A549 (cell line): ENCODE measurements around the gene CAMK2N2. TPM values are rescaled to one million over a fixed set of nuclear protein-coding genes. Genes with fewer than 3 reads are reported as not detected.

ENCODE experiments used
- ATAC-seq, 2 experiments: fragments of 200-7000 bp in 1 of 2; fragments of >200 bp in 1 of 2; cut with Nextera tagmentation in 1 of 2; cut with Tn5 transposase in 1 of 2; 3 replicates each; pipeline versions ENCODE4 v1.8.0 to v1.9.1; 2018 to 2020; ENCODE audit warnings: mild to moderate bottlenecking in 1 of 2, moderate library complexity in 1 of 2
- CTCF ChIA-PET: fragments of 300-600 bp; sonication (Branson Sonifier 250); formaldehyde crosslinking; extraction: SDS; loops from one replicate; lab custom pipeline; 2021; ENCODE audit warnings: antibody characterized with exemption, inconsistent platforms; lab: Yijun Ruan, JAX
- POLR2A ChIA-PET: fragments of 350-600 bp; formaldehyde crosslinking; extraction: SDS; loops from one replicate; lab custom pipeline; 2021; ENCODE audit warnings: antibody characterized with exemption, inconsistent platforms; lab: Yijun Ruan, JAX
- DNase-seq, 2 experiments: peaks; one replicate each; pipeline versions ENCODE4 v3.0.0 to v3.0.0-alpha.2; 2011 to 2016; ENCODE audit warnings: low read depth in 1 of 2, low spot score in 1 of 2
- FAIRE-seq: peaks from 2 replicates; lab custom pipeline; 2011; peaks lifted over from hg19 to GRCh38; lab: Jason Lieb, UNC
- H3K27ac ChIP-seq, 2 experiments: fragments of >200 bp; sonication (Bioruptor Twin); formaldehyde crosslinking; 3 replicates each; pipeline ENCODE4 v1.5.1; 2016 to 2017
- H3K4me1 ChIP-seq: fragments of >200 bp; sonication (Bioruptor Twin); formaldehyde crosslinking; 3 replicates; pipeline ENCODE4 v1.6.1; 2016
- H3K4me2 ChIP-seq: fragments of >200 bp; sonication (Bioruptor Twin); formaldehyde crosslinking; 3 replicates; pipeline ENCODE4 v1.6.1; 2016
- H3K4me3 ChIP-seq: fragments of >200 bp; sonication (Bioruptor Twin); formaldehyde crosslinking; 3 replicates; pipeline ENCODE4 v1.5.1; 2016
- H3K9me3 ChIP-seq: fragments of >200 bp; sonication (Bioruptor Twin); formaldehyde crosslinking; 3 replicates; pipeline ENCODE4 v1.6.1; 2016
- ATOH8 ChIP-seq: fragments of 250-450 bp; sonication (Bioruptor Pico); IDR thresholded peaks from 2 replicates; pipeline ENCODE4 v1.5.0; 2020; ENCODE audit warnings: low read depth, mild to moderate bottlenecking, moderate library complexity
- BCL3 ChIP-seq: fragments of >200 bp; sonication (Bioruptor Twin); formaldehyde crosslinking; IDR thresholded peaks from 3 replicates; pipeline ENCODE4 v1.6.1; 2016
- CBX2 ChIP-seq: fragments of 200-600 bp; sonication (generic); IDR thresholded peaks from 2 replicates; pipeline ENCODE4 v1.6.1; 2016; ENCODE audit warnings: low read depth, mild to moderate bottlenecking, borderline replicate concordance
- CHD4 ChIP-seq: fragments of 200-600 bp; sonication (generic); IDR thresholded peaks from 2 replicates; pipeline ENCODE4 v1.6.1; 2016; ENCODE audit warnings: antibody characterized with exemption, mild to moderate bottlenecking, borderline replicate concordance
- E2F6 ChIP-seq: IDR thresholded peaks from 2 replicates; pipeline ENCODE4 v1.6.1; 2012; ENCODE audit warnings: low read depth, borderline replicate concordance
- EHMT2 ChIP-seq: fragments of 200-600 bp; sonication (generic); IDR thresholded peaks from 2 replicates; pipeline ENCODE4 v1.6.1; 2016; ENCODE audit warnings: antibody characterized with exemption, low read depth, mild to moderate bottlenecking, moderate library complexity
- ELK1 ChIP-seq: fragments of 150-350 bp; IDR thresholded peaks from 2 replicates; pipeline ENCODE4 v1.6.1; 2014; ENCODE audit warnings: low read depth, mild to moderate bottlenecking, low read length
- ESRRA ChIP-seq: fragments of 150-350 bp; IDR thresholded peaks from 2 replicates; pipeline ENCODE4 v1.6.1; 2014; ENCODE audit warnings: mild to moderate bottlenecking, low read length, borderline replicate concordance
- HES2 ChIP-seq: fragments of >200 bp; sonication (Bioruptor Twin); formaldehyde crosslinking; IDR thresholded peaks from 2 replicates; pipeline ENCODE4 v1.6.1; 2016
- HEYL ChIP-seq: fragments of 250-450 bp; sonication (Bioruptor Pico); IDR thresholded peaks from 2 replicates; pipeline ENCODE4 v1.8.0; 2021; ENCODE audit warnings: mild to moderate bottlenecking, moderate library complexity
- HOXB5 ChIP-seq: fragments of 250-450 bp; sonication (Bioruptor Pico); IDR thresholded peaks from 2 replicates; pipeline ENCODE4 v1.5.0; 2020; ENCODE audit warnings: mild to moderate bottlenecking, moderate library complexity
- JUN ChIP-seq, 2 experiments: fragments of >200 bp; sonication (Bioruptor Twin); formaldehyde crosslinking; IDR thresholded peaks; 2 replicates in 1 of 2; 3 replicates in 1 of 2; pipeline ENCODE4 v1.6.1; 2016 to 2017
- JUNB ChIP-seq: fragments of >200 bp; sonication (Bioruptor Twin); formaldehyde crosslinking; IDR thresholded peaks from 2 replicates; pipeline ENCODE4 v1.6.1; 2016
- NR3C1 ChIP-seq: fragments of >200 bp; sonication (Bioruptor Twin); formaldehyde crosslinking; IDR thresholded peaks from 3 replicates; pipeline ENCODE4 v1.6.1; 2017
- PHF8 ChIP-seq: fragments of 200-600 bp; sonication (generic); IDR thresholded peaks from 2 replicates; pipeline ENCODE4 v1.6.1; 2016; ENCODE audit warnings: low read depth, mild to moderate bottlenecking, antibody characterized with exemption, moderate library complexity, borderline replicate concordance
- USF2 ChIP-seq: fragments of 450-650 bp; IDR thresholded peaks from 2 replicates; pipeline ENCODE4 v1.6.1; 2014; ENCODE audit warnings: antibody characterized with exemption
- ZC3H11A ChIP-seq: fragments of 450-650 bp; IDR thresholded peaks from 2 replicates; pipeline ENCODE4 v1.6.1; 2014; ENCODE audit warnings: antibody characterized with exemption, mild to moderate bottlenecking
- ZFP36 ChIP-seq: fragments of 450-650 bp; IDR thresholded peaks from 2 replicates; pipeline ENCODE4 v1.6.1; 2014; ENCODE audit warnings: borderline replicate concordance; ENCODE audit not compliant: partially characterized antibody
- ZSCAN20 ChIP-seq: fragments of 250-450 bp; sonication (Bioruptor Pico); IDR thresholded peaks from 2 replicates; pipeline ENCODE4 v1.8.0; 2022; ENCODE audit warnings: mild to moderate bottlenecking, moderate library complexity
- WGBS: methylation state at CpG from one replicate; pipeline ENCODE4 v1.1.6; 2017; ENCODE audit errors: missing lambda C conversion rate; 5-methylcytosine and 5-hydroxymethylcytosine counted together
- polyA plus RNA-seq, 4 experiments: library from polyadenylated mRNA; depleted of rRNA in 3 of 4; stranded (reverse); fragments of >200 nt; fragmentation: RNase III in 1 of 4; extraction: RNeasy Plus Mini Kit Qiagen cat#74134 plus additional on column Dnase treatment in 1 of 4; gene quantifications; 2 replicates in 3 of 4; 3 replicates in 1 of 4; pipeline ENCODE4 v1.2.3, GENCODE V29; 2011 to 2017

CAMK2N2 gene
- polyA plus RNA-seq, 2 of the 4 experiments (the other 2 are of a cell fraction), result 0.05 to 0.71 TPM

GRCh38 chr3:184307915-184308314 is 46.6 kb upstream of the CAMK2N2 start:
- FAIRE-seq, result no peak
- H3K27ac ChIP-seq, result no peak overlapping the region

GRCh38 chr3:184306341-184306972 is 45.1 kb upstream of the CAMK2N2 start:
- FAIRE-seq (no peak), DNase-seq (no peak), ATAC-seq (no peak)
- Histone ChIP-seq H3K4me3 (no peak overlapping the region), H3K4me1 (no peaks in the 10 kb centered on the region), H3K27ac (no peak overlapping the region), H3K4me2 (no peak overlapping the region), H3K9me3 (no peaks in the 10 kb centered on the region)
- TF ChIP-seq PHF8, result no peak
- no peak for TF ChIP-seq ZSCAN20
- TF ChIP-seq HEYL (CRISPR knock-in tag), result no peak
- TF ChIP-seq ZFP36, result no peak
- TF ChIP-seq NR3C1, result no peak
- no peak for TF ChIP-seq BCL3
- no peak for TF ChIP-seq EHMT2
- no peak for TF ChIP-seq JUN (IDR thresholded peaks at IDR 0.05)
- no peak for TF ChIP-seq USF2
- TF ChIP-seq CHD4, result no peak
- TF ChIP-seq ATOH8 (CRISPR knock-in tag), result no peak
- no peak for TF ChIP-seq E2F6
- POLR2A ChIA-PET, result interaction anchor here (0.5 kb wide), 1 partner anchor 112 kb away, joined by 3 read pairs; no protein-coding TSS in a partner anchor
- WGBS, result 95% methylated on average over 4 of the region's 4 CpGs
- CTCF ChIA-PET, result interaction anchor here (0.6 to 1.5 kb wide), 6 partner anchors 10 to 401 kb away, joined by 3 to 5 read pairs (median 4); partner anchors contain the start of gene FAM131A

More at GRCh38 chr3:184307915-184308314, 46.6 kb upstream of the CAMK2N2 start:
- no peak for ATAC-seq
- no peak for TF ChIP-seq ELK1
- no peak for TF ChIP-seq JUNB
- TF ChIP-seq HOXB5 (CRISPR knock-in tag), result no peak
- no peak for TF ChIP-seq HES2
- TF ChIP-seq ZC3H11A, result no peak
- no peak for TF ChIP-seq ESRRA
- no peak for TF ChIP-seq BCL3
- TF ChIP-seq CBX2, result no peak
- Histone ChIP-seq H3K4me1 (no peaks in the 10 kb centered on the region), H3K4me2 (no peak overlapping the region), H3K4me3 (no peak overlapping the region), H3K9me3 (no peaks in the 10 kb centered on the region)
- CTCF ChIA-PET, result no interaction called here
- POLR2A ChIA-PET, result no interaction called here
- DNase-seq, result no peak
- WGBS, result 90% methylated on average over 9 of the region's 9 CpGs
